Right lobe of liver (tissue), 4 donors: ENCODE data around the gene FLT1.

Experiments
- CTCF ChIP-seq, 4 donors: fragments of 200-600 bp in 3 of 4; fragments of 450-650 bp in 1 of 4; IDR thresholded peaks; one replicate each; pipeline versions ENCODE4 v1.5.1 to v1.8.0; 2016 to 2022; ENCODE audit warnings: antibody characterized with exemption in 4 of 4, mild to moderate bottlenecking in 2 of 4
- POLR2A ChIP-seq: fragments of 450-650 bp; IDR thresholded peaks from one replicate; pipeline ENCODE4 v1.6.1; 2017; ENCODE audit warnings: antibody characterized with exemption, mild to moderate bottlenecking
- donor health status: DM: no; HTN: no; CAD: no.
- donor health status: DM: no; HTN: no; CAD: no.
- donor health status: DM: no; HTN: yes; CAD: no.

- TF ChIP-seq CTCF (IDR thresholded peaks at IDR 0.05) (no peak), POLR2A (no peak)
Observed at GRCh38 chr13:28344163-28344562, 150.8 kb downstream of the FLT1 start.
